GM10248 (cell line): ENCODE data around the gene PCIF1.

Experiments used
- CTCF ChIA-PET: fragments of 300-600 bp; sonication (Branson Sonifier 250); formaldehyde crosslinking; extraction: SDS; loops from one replicate; lab custom pipeline; 2021; ENCODE audit warnings: antibody characterized with exemption; lab: Yijun Ruan, JAX
- POLR2A ChIA-PET: fragments of 350-650 bp; sonication (Branson Sonifier 250); formaldehyde crosslinking; extraction: SDS; loops from one replicate; lab custom pipeline; 2020; ENCODE audit warnings: antibody characterized with exemption; lab: Yijun Ruan, JAX
- DNase-seq: peaks from one replicate; pipeline ENCODE4 v3.0.0; 2012; ENCODE audit errors: extremely low spot score
- CTCF ChIP-seq: IDR thresholded peaks from 2 replicates; pipeline ENCODE4 v1.5.1; 2012; ENCODE audit warnings: mild to moderate bottlenecking, low read depth; ENCODE audit errors: extremely low read depth, missing control alignments, control extremely low read depth

The PCIF1 gene

GRCh38 chr20:45944965-45945677 lies 10.6 kb downstream of the PCIF1 start:
- ChIA-PET CTCF (interaction anchor here (1.1 to 5.0 kb wide), 6 partner anchors 8 to 42 kb away, joined by 3 to 33 read pairs (median 8); no protein-coding TSS in a partner anchor), POLR2A (no interaction called here)
- DNase-seq: no peak
- TF ChIP-seq CTCF: no peak

- POLR2A ChIA-PET: no interaction called here
- no peak for DNase-seq
- CTCF ChIA-PET: interaction anchor here (1.1 to 5.0 kb wide), 4 partner anchors 9 to 41 kb away, joined by 3 to 33 read pairs (median 8); no protein-coding TSS in a partner anchor
- TF ChIP-seq CTCF: no peak
These were observed 11.2 kb downstream of the PCIF1 start for GRCh38 chr20:45945678-45946148.

GRCh38 chr20:45946149-45946970 lies 11.9 kb downstream of the PCIF1 start:
- no peak for TF ChIP-seq CTCF
- ChIA-PET CTCF (interaction anchor here (1.1 to 5.0 kb wide), 3 partner anchors 9 to 24 kb away, joined by 3 to 33 read pairs (median 7); no protein-coding TSS in a partner anchor), POLR2A (interaction anchor here (0.6 to 0.8 kb wide), 2 partner anchors 9 to 107 kb away, joined by 3 to 4 read pairs; no protein-coding TSS in a partner anchor)
- DNase-seq: no peak

- no peak for DNase-seq
- TF ChIP-seq CTCF: no peak
- POLR2A ChIA-PET: interaction anchor here (0.8 to 1.3 kb wide), 2 partner anchors 10 kb away, joined by 3 to 4 read pairs; no protein-coding TSS in a partner anchor
- CTCF ChIA-PET: interaction anchor here (4.8 to 5.0 kb wide), 2 partner anchors 13 to 23 kb away, joined by 33 to 36 read pairs; no protein-coding TSS in a partner anchor
These were observed 12.8 kb downstream of the PCIF1 start for GRCh38 chr20:45947110-45947866.

- CTCF ChIA-PET: interaction anchor here (0.9 to 5.0 kb wide), 4 partner anchors 8 to 22 kb away, joined by 3 to 36 read pairs (median 18); no protein-coding TSS in a partner anchor
- DNase-seq: no peak
- no peak for TF ChIP-seq CTCF
- POLR2A ChIA-PET: interaction anchor here (1.3 to 2.3 kb wide), 3 partner anchors 9 to 21 kb away, joined by 3 to 11 read pairs (median 5); partner anchors contain the start of gene PCIF1
These were observed 13.8 kb downstream of the PCIF1 start for GRCh38 chr20:45948261-45948733.
